HepG2 (cell line): Measurements from ENCODE around the gene NAXD. TPM values are rescaled to one million over a fixed set of nuclear protein-coding genes. Genes with fewer than 3 reads are reported as not detected.

ENCODE experiments used
- ATF7 ChIP-seq, 2 experiments: fragments of 450-650 bp in 1 of 2; sonication (generic) in 1 of 2; formaldehyde crosslinking in 1 of 2; IDR thresholded peaks; 2 replicates each; pipeline versions ENCODE4 v1.4.0 to v1.6.1; 2016 to 2020; ENCODE audit warnings: antibody characterized with exemption in 1 of 2, mild to moderate bottlenecking in 1 of 2, missing genetic modification reagents in 1 of 2
- DNMT1 ChIP-seq: sonication (generic); formaldehyde crosslinking; IDR thresholded peaks from 2 replicates; pipeline ENCODE4 v1.5.1; 2020; ENCODE audit warnings: mild to moderate bottlenecking, missing genetic modification reagents
- HOXA5 ChIP-seq: sonication (generic); formaldehyde crosslinking; IDR thresholded peaks from 2 replicates; pipeline ENCODE4 v1.4.0; 2020; ENCODE audit warnings: missing genetic modification reagents
- IRF1 ChIP-seq: sonication (generic); formaldehyde crosslinking; IDR thresholded peaks from 2 replicates; pipeline ENCODE4 v1.4.0; 2020; ENCODE audit warnings: low read depth, mild to moderate bottlenecking, missing genetic modification reagents
- MAZ ChIP-seq, 2 experiments: sonication (generic) in 1 of 2; formaldehyde crosslinking in 1 of 2; IDR thresholded peaks; 2 replicates each; pipeline versions ENCODE4 v1.5.0 to v1.6.1; 2012 to 2020; ENCODE audit warnings: low read depth in 2 of 2, mild to moderate bottlenecking in 2 of 2, borderline replicate concordance in 1 of 2, improper control_type of control experiment in 1 of 2, low read length in 1 of 2, missing genetic modification reagents in 1 of 2, moderate library complexity in 1 of 2
- MLX ChIP-seq: IDR thresholded peaks from 2 replicates; pipeline ENCODE4 v1.6.1; 2016
- NFAT5 ChIP-seq: sonication (generic); formaldehyde crosslinking; IDR thresholded peaks from 2 replicates; pipeline ENCODE4 v1.4.0; 2020; ENCODE audit warnings: missing genetic modification reagents
- NFRKB ChIP-seq: fragments of 450-650 bp; IDR thresholded peaks from 2 replicates; pipeline ENCODE4 v1.6.1; 2017
- RXRA ChIP-seq: sonication (generic); formaldehyde crosslinking; IDR thresholded peaks from 2 replicates; pipeline ENCODE4 v1.5.1; 2020; ENCODE audit warnings: missing genetic modification reagents
- SP140L ChIP-seq: sonication (generic); formaldehyde crosslinking; IDR thresholded peaks from 2 replicates; pipeline ENCODE4 v1.4.0; 2020; ENCODE audit warnings: missing genetic modification reagents, borderline replicate concordance
- TARDBP ChIP-seq: sonication (generic); formaldehyde crosslinking; IDR thresholded peaks from 2 replicates; pipeline ENCODE4 v1.8.0; 2022; ENCODE audit warnings: mild to moderate bottlenecking, missing genetic modification reagents
- ZNF335 ChIP-seq: sonication (generic); formaldehyde crosslinking; IDR thresholded peaks from 2 replicates; pipeline ENCODE4 v1.4.0; 2020; ENCODE audit warnings: missing genetic modification reagents
- ZNF337 ChIP-seq: sonication (generic); formaldehyde crosslinking; IDR thresholded peaks from 2 replicates; pipeline ENCODE4 v1.5.1; 2020; ENCODE audit warnings: missing genetic modification reagents, low read depth, mild to moderate bottlenecking, borderline replicate concordance
- ZNF562 ChIP-seq: sonication (generic); formaldehyde crosslinking; IDR thresholded peaks from 2 replicates; pipeline ENCODE4 v1.8.0; 2022; ENCODE audit warnings: missing genetic modification reagents, borderline replicate concordance
- ZNF577 ChIP-seq: sonication (generic); formaldehyde crosslinking; IDR thresholded peaks from 2 replicates; pipeline ENCODE4 v1.4.0; 2020; ENCODE audit warnings: mild to moderate bottlenecking, low read depth, missing genetic modification reagents, borderline replicate concordance
- ZNF678 ChIP-seq: sonication (generic); formaldehyde crosslinking; IDR thresholded peaks from 2 replicates; pipeline ENCODE4 v1.4.0; 2020; ENCODE audit warnings: mild to moderate bottlenecking, missing genetic modification reagents
- polyA plus RNA-seq, 8 experiments: library from polyadenylated mRNA; depleted of rRNA in 3 of 8; stranded (reverse) in 7 of 8; unstranded in 1 of 8; fragments of >200 nt; fragmentation: Illumina TruSeq in 4 of 8; extraction: Trizol in 4 of 8; gene quantifications; 2 replicates each; pipeline versions ENCODE4 v1.2.1 to v1.2.3, GENCODE V29; 2011 to 2016; ENCODE audit warnings: low read depth in 4 of 8, missing spikeins in 1 of 8, mixed read lengths in 1 of 8; ENCODE audit not compliant: insufficient read depth in 1 of 8
- total RNA-seq, 5 experiments: library from RNA; depleted of rRNA; stranded (reverse); fragments of >200 nt; fragmentation: Illumina TruSeq; extraction: Trizol; gene quantifications; 2 replicates each; pipeline ENCODE4 v1.2.3, GENCODE V29; 2016; ENCODE audit warnings: low read depth in 1 of 5
- TF ChIP-seq, protein P1 (sequence below): sonication (generic); formaldehyde crosslinking; IDR thresholded peaks from 2 replicates; pipeline ENCODE4 v1.4.0; 2020; ENCODE audit warnings: mild to moderate bottlenecking, missing genetic modification reagents, borderline replicate concordance

Gene NAXD
- total and polyA plus RNA-seq, 2 of the 13 experiments (the other 11 are each of a cell fraction or from before 2014, with no cell fraction given): 19.0 to 23.2 TPM

DNA sequence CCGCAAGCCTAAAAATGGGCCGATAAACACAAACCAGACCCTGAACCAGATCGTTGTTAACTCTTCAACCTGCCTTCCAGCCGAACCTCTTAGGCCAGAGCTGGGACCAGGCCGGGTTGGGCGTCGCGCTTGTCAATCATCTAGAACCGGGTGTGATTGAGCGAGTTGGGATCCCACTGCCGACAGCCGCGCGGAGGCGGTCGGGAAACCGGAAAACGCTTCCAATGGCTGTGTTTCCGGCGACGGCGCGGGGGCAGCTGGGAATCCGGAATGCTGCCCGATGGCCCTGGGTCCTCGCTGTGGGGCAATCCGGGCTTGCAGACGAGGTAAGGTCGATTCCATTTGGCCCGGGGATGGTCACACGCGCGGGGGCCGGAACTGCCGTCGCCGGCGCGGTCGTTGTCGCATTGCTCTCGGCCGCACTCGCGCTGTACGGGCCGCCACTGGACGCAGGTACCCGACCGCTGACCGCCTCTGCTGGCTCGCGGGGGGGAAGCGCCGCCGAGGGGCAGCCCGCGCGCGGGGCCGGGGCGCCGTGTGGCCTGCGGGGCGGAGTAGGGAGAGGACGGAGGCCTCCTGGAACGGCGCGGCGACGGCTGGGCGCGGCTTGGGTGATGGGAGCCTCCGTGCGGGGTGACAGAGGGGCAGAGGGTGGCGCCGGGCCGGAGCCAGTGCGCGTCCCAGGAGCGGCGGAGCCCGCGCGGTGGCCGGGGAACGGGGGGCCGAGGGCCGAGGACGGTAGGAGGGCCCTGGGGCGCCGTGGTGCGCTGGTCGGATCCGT, at the start of gene NAXD (continued):
- TF ChIP-seq MLX: no peak
- no peak for TF ChIP-seq IRF1
- TF ChIP-seq NFRKB: no peak
- TF ChIP-seq ATF7 (IDR thresholded peaks at IDR 0.05): no peak
- no peak for TF ChIP-seq ATF7 (CRISPR knock-in tag; IDR thresholded peaks at IDR 0.05)
- peak; percentile 61; the same call in 1 of the 2 replicates for TF ChIP-seq HOXA5 (CRISPR knock-in tag)
- TF ChIP-seq, protein P1, sequence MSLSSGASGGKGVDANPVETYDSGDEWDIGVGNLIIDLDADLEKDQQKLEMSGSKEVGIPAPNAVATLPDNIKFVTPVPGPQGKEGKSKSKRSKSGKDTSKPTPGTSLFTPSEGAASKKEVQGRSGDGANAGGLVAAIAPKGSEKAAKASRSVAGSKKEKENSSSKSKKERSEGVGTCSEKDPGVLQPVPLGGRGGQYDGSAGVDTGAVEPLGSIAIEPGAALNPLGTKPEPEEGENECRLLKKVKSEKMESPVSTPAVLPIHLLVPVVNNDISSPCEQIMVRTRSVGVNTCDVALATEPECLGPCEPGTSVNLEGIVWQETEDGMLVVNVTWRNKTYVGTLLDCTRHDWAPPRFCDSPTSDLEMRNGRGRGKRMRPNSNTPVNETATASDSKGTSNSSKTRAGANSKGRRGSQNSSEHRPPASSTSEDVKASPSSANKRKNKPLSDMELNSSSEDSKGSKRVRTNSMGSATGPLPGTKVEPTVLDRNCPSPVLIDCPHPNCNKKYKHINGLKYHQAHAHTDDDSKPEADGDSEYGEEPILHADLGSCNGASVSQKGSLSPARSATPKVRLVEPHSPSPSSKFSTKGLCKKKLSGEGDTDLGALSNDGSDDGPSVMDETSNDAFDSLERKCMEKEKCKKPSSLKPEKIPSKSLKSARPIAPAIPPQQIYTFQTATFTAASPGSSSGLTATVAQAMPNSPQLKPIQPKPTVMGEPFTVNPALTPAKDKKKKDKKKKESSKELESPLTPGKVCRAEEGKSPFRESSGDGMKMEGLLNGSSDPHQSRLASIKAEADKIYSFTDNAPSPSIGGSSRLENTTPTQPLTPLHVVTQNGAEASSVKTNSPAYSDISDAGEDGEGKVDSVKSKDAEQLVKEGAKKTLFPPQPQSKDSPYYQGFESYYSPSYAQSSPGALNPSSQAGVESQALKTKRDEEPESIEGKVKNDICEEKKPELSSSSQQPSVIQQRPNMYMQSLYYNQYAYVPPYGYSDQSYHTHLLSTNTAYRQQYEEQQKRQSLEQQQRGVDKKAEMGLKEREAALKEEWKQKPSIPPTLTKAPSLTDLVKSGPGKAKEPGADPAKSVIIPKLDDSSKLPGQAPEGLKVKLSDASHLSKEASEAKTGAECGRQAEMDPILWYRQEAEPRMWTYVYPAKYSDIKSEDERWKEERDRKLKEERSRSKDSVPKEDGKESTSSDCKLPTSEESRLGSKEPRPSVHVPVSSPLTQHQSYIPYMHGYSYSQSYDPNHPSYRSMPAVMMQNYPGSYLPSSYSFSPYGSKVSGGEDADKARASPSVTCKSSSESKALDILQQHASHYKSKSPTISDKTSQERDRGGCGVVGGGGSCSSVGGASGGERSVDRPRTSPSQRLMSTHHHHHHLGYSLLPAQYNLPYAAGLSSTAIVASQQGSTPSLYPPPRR (CRISPR knock-in tag): no peak
- 0 out of 2 replicates have a peak, but pooled peaks have one; percentile 39 for TF ChIP-seq ZNF337 (CRISPR knock-in tag)
- TF ChIP-seq NFAT5 (CRISPR knock-in tag): no peak
- TF ChIP-seq ZNF577 (CRISPR knock-in tag): no peak
- peak; percentile 52 for TF ChIP-seq TARDBP (CRISPR knock-in tag)
- no peak for TF ChIP-seq ZNF678 (CRISPR knock-in tag)
- no peak for TF ChIP-seq ZNF335 (CRISPR knock-in tag)
- no peak for TF ChIP-seq ZNF562 (CRISPR knock-in tag)
- peak; percentile 24; the same call in 1 of the 2 replicates for TF ChIP-seq MAZ (IDR thresholded peaks at IDR 0.05; ENCODE audit: borderline replicate concordance, low read depth, low read length)
- TF ChIP-seq MAZ (CRISPR knock-in tag; IDR thresholded peaks at IDR 0.05; ENCODE audit: low read depth): 0 out of 2 replicates have a peak, but pooled peaks have one; percentile 40
- TF ChIP-seq SP140L (CRISPR knock-in tag): no peak
- TF ChIP-seq DNMT1 (CRISPR knock-in tag): no peak
- no peak for TF ChIP-seq RXRA (CRISPR knock-in tag)
